Ectodermal cell (in vitro differentiated cells): ENCODE measurements around the gene ZBTB7C.

Experiments used
- H3K27ac ChIP-seq: 2 replicates; pipeline ENCODE4 v1.7.0; 2013; ENCODE audit warnings: mild to moderate bottlenecking, low read depth, low read length; ENCODE audit not compliant: insufficient read depth, poor library complexity, severe bottlenecking
- H3K27me3 ChIP-seq: 2 replicates; pipeline ENCODE4 v1.7.0; 2013; ENCODE audit warnings: mild to moderate bottlenecking, low read length; ENCODE audit not compliant: insufficient read depth, control insufficient read depth, poor library complexity, severe bottlenecking
- H3K36me3 ChIP-seq: one replicate; pipeline ENCODE4 v1.7.0; 2013; ENCODE audit warnings: low read length; ENCODE audit not compliant: control insufficient read depth, insufficient read depth
- H3K4me1 ChIP-seq: one replicate; pipeline ENCODE4 v1.7.0; 2013; ENCODE audit warnings: low read length; ENCODE audit not compliant: control insufficient read depth, insufficient read depth
- H3K4me3 ChIP-seq: 2 replicates; pipeline ENCODE4 v1.7.0; 2013; ENCODE audit warnings: low read depth, low read length, control low read depth; ENCODE audit not compliant: insufficient read depth
- H3K9me3 ChIP-seq: 2 replicates; pipeline ENCODE4 v1.7.0; 2013; ENCODE audit warnings: mild to moderate bottlenecking, low read length, moderate library complexity; ENCODE audit not compliant: control insufficient read depth
- WGBS, 2 experiments: methylation state at CpG; one replicate each; pipeline ENCODE4 v1.1.7; 2013; ENCODE audit warnings: missing lambda C conversion rate in 2 of 2; 5-methylcytosine and 5-hydroxymethylcytosine counted together

Gene ZBTB7C

GRCh38 chr18:48075707-48076093 lies 333.5 kb downstream of the ZBTB7C start:
- no peaks in the 10 kb centered on the region for H3K9me3 ChIP-seq
- 88 to 91% methylated on average over 10 of the region's 10 CpGs for WGBS, 2 experiments

GRCh38 chr18:48074929-48075706 lies 334.1 kb downstream of the ZBTB7C start:
- no peak overlapping the region for H3K27ac ChIP-seq
- H3K27me3 ChIP-seq = no peaks in the 10 kb centered on the region
- H3K36me3 ChIP-seq = no peaks in the 10 kb centered on the region
- WGBS, 2 experiments = 91% methylated on average over 7 of the region's 7 CpGs
- peaks cover 6% of the 10 kb centered on the region for H3K4me1 ChIP-seq
- H3K9me3 ChIP-seq = no peaks in the 10 kb centered on the region
- H3K4me3 ChIP-seq = no peak overlapping the region

More at GRCh38 chr18:48075707-48076093, 333.5 kb downstream of the ZBTB7C start:
- peaks cover 10% of the 10 kb centered on the region for H3K4me1 ChIP-seq
- H3K4me3 ChIP-seq = no peak overlapping the region
- H3K27ac ChIP-seq = no peak overlapping the region
- no peaks in the 10 kb centered on the region for H3K36me3 ChIP-seq
- H3K27me3 ChIP-seq = no peaks in the 10 kb centered on the region

GRCh38 chr18:48073211-48073930 lies 335.8 kb downstream of the ZBTB7C start:
- no peaks in the 10 kb centered on the region for H3K36me3 ChIP-seq
- no peak overlapping the region for H3K27ac ChIP-seq
- H3K27me3 ChIP-seq = no peaks in the 10 kb centered on the region
- peaks cover 4% of the 10 kb centered on the region for H3K4me1 ChIP-seq
- H3K4me3 ChIP-seq = no peak overlapping the region
- no peaks in the 10 kb centered on the region for H3K9me3 ChIP-seq
- WGBS, 2 experiments = 84 to 86% methylated on average over 15 of the region's 15 CpGs

- H3K9me3 ChIP-seq = no peaks in the 10 kb centered on the region
- no peaks in the 10 kb centered on the region for H3K27me3 ChIP-seq
- peaks cover 4% of the 10 kb centered on the region for H3K4me1 ChIP-seq
- no peak overlapping the region for H3K4me3 ChIP-seq
- H3K27ac ChIP-seq = no peak overlapping the region
- no peaks in the 10 kb centered on the region for H3K36me3 ChIP-seq
- 76 to 77% methylated on average over 18 of the region's 18 CpGs for WGBS, 2 experiments
Observed at GRCh38 chr18:48072428-48073204, 336.6 kb downstream of the ZBTB7C start.

GRCh38 chr18:48068916-48069445 lies 340.2 kb downstream of the ZBTB7C start:
- Histone ChIP-seq H3K4me3 (no peak overlapping the region), H3K27me3 (no peaks in the 10 kb centered on the region), H3K9me3 (no peaks in the 10 kb centered on the region), H3K36me3 (no peaks in the 10 kb centered on the region), H3K4me1 (no peaks in the 10 kb centered on the region), H3K27ac (no peak overlapping the region)
- WGBS, 2 experiments = 91% methylated on average over 11 of the region's 11 CpGs

GRCh38 chr18:48066225-48066652 lies 342.9 kb downstream of the ZBTB7C start:
- H3K4me1 ChIP-seq = no peaks in the 10 kb centered on the region
- no peak overlapping the region for H3K4me3 ChIP-seq
- no peaks in the 10 kb centered on the region for H3K27me3 ChIP-seq
- H3K9me3 ChIP-seq = no peaks in the 10 kb centered on the region
- no peaks in the 10 kb centered on the region for H3K36me3 ChIP-seq
- H3K27ac ChIP-seq = no peak overlapping the region
- WGBS, 2 experiments = 84 to 90% methylated on average over 2 to 4 of the region's 4 CpGs

- Histone ChIP-seq H3K4me3 (no peak overlapping the region), H3K27ac (no peak overlapping the region), H3K27me3 (no peaks in the 10 kb centered on the region), H3K36me3 (no peaks in the 10 kb centered on the region), H3K4me1 (no peaks in the 10 kb centered on the region), H3K9me3 (no peaks in the 10 kb centered on the region)
- WGBS, 2 experiments = 92 to 96% methylated on average over 3 of the region's 3 CpGs
Observed at GRCh38 chr18:48065601-48065995, 343.6 kb downstream of the ZBTB7C start.

- Histone ChIP-seq H3K27me3 (no peaks in the 10 kb centered on the region), H3K36me3 (no peaks in the 10 kb centered on the region), H3K27ac (no peak overlapping the region), H3K4me1 (no peaks in the 10 kb centered on the region), H3K9me3 (no peaks in the 10 kb centered on the region), H3K4me3 (no peak overlapping the region)
- 93% methylated on average over 9 to 10 of the region's 10 CpGs for WGBS, 2 experiments
Observed at GRCh38 chr18:48064978-48065600, 344.1 kb downstream of the ZBTB7C start.

GRCh38 chr18:48061781-48062570 lies 347.2 kb downstream of the ZBTB7C start:
- Histone ChIP-seq H3K9me3 (no peaks in the 10 kb centered on the region), H3K4me3 (no peak overlapping the region), H3K4me1 (peaks cover 12% of the 10 kb centered on the region), H3K27ac (no peak overlapping the region), H3K36me3 (no peaks in the 10 kb centered on the region), H3K27me3 (no peaks in the 10 kb centered on the region)
- WGBS, 2 experiments = 94 to 96% methylated on average over 7 of the region's 7 CpGs
